ENCODE results near the gene TNRC18. TPM values are rescaled to one million over a fixed set of nuclear protein-coding genes. Genes with fewer than 3 reads are reported as not detected.
"Not testable (repeated sequence)": the region's sequence is repeated elsewhere in the genome, so short reads cannot be mapped to it uniquely, and the experiment has no call there.

TNRC18 gene
- polyA plus RNA-seq, 1 donor: 120 TPM

GRCh38 chr7:5322621-5323410, 100.8 kb downstream of the TNRC18 start:
- no peak for DNase-seq

- no peak for DNase-seq
These were observed 102.7 kb downstream of the TNRC18 start for GRCh38 chr7:5320802-5321396.

- no peak for DNase-seq
These were observed 103.2 kb downstream of the TNRC18 start for GRCh38 chr7:5320391-5320790.

GRCh38 chr7:5318613-5319012, 105.0 kb downstream of the TNRC18 start:
- not testable (repeated sequence) for DNase-seq

- no peak for DNase-seq
These were observed 107.9 kb downstream of the TNRC18 start for GRCh38 chr7:5315761-5316160.

- no peak for DNase-seq
These were observed 108.8 kb downstream of the TNRC18 start for GRCh38 chr7:5314864-5315263.

GRCh38 chr7:5313076-5313885, 110.4 kb downstream of the TNRC18 start:
- not testable (repeated sequence) for DNase-seq

GRCh38 chr7:5312276-5313070, 111.2 kb downstream of the TNRC18 start:
- not testable (repeated sequence) for DNase-seq

- no peak for DNase-seq
These were observed 112.7 kb downstream of the TNRC18 start for GRCh38 chr7:5310822-5311405.

- no peak for DNase-seq
These were observed 114.5 kb downstream of the TNRC18 start for GRCh38 chr7:5309146-5309545.

GRCh38 chr7:5307221-5308142, 116.2 kb downstream of the TNRC18 start:
- DNase-seq: not testable (repeated sequence)

GRCh38 chr7:5305050-5305449, 118.6 kb downstream of the TNRC18 start:
- not testable (repeated sequence) for DNase-seq

GRCh38 chr7:5303591-5304505, 119.8 kb downstream of the TNRC18 start:
- DNase-seq: no peak

- DNase-seq: no peak
These were observed 120.6 kb downstream of the TNRC18 start for GRCh38 chr7:5303061-5303460.

- DNase-seq: no peak
These were observed 121.1 kb downstream of the TNRC18 start for GRCh38 chr7:5302577-5302976.

- no peak for DNase-seq
These were observed 123.3 kb downstream of the TNRC18 start for GRCh38 chr7:5300366-5300765.

GRCh38 chr7:5296611-5297226, 126.9 kb downstream of the TNRC18 start:
- peak; percentile 22 for DNase-seq

GRCh38 chr7:5296015-5296610, 127.5 kb downstream of the TNRC18 start:
- DNase-seq: no peak

Measured in left kidney (tissue), 2 donors.